Hematopoietic multipotent progenitor cell treated with erythropoietin and hydrocortisone succinate and interleukin-3 and kit ligand, for 4 days (in vitro differentiated cells): ENCODE measurements around the gene BCL2L1.
"Not testable (repeated sequence)": the region's sequence is repeated elsewhere in the genome, so short reads cannot be mapped to it uniquely, and the experiment has no call there.

Experiments
- DNase-seq: peaks from one replicate; pipeline ENCODE4 v3.0.0-alpha.2; 2015

The BCL2L1 gene

GRCh38 chr20:31642837-31643236 lies 79.8 kb downstream of the BCL2L1 start:
- DNase-seq, result no peak

GRCh38 chr20:31641391-31641790 lies 81.3 kb downstream of the BCL2L1 start:
- no peak for DNase-seq

DNA sequence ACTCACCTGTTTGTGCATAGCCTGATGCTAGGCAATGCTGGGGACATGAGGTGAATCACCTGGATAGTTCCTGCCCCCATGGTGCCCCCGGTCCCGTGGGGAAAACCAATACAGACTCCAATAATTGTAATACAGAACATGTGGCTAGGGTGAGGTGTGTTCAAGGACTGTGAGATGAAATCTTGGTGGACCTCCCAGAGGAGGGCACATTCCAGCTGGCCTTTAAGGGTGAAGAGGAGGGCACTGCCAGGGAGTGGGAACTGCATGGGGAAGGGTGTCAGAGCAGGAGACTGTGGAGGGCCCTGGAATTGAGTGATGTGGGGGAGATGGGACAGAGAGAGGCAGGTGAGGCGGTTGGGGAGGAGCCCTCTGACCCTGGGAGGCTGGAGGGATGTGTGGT lies 82.4 kb downstream of the BCL2L1 start:
- no peak for DNase-seq

- DNase-seq, result no peak
Observed at GRCh38 chr20:31638816-31639215, 83.9 kb downstream of the BCL2L1 start.

DNA sequence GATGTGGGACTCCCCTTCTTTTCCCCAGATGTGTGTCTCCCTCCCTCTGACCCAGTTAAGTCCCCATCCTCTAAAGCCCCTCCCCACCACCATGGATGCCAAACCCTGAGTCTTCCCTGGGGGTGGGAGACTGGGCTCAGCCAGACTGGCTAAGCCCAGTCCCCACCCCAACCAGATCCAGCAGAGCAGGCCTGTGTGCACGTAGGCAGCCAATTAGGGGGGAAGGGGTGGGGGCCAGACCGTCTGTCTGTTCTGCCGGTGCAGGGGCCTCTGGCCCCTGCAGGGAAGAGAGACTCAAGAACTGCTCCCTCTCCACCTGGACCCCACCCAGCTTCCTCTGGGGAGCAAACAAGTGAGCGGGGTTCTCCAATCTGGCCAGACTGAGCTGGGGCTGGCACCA lies 84.4 kb downstream of the BCL2L1 start:
- no peak for DNase-seq

- no peak for DNase-seq
Observed at GRCh38 chr20:31637660-31638059, 85.0 kb downstream of the BCL2L1 start, which contains the start of gene COX4I2. Gene COX4I2, plus strand, starts transcription at chr20:31637912. Its CDS starts 1,106 bp downstream, at chr20:31639018.

- DNase-seq, result no peak
Observed at GRCh38 chr20:31633339-31633914, 89.2 kb downstream of the BCL2L1 start.

DNA sequence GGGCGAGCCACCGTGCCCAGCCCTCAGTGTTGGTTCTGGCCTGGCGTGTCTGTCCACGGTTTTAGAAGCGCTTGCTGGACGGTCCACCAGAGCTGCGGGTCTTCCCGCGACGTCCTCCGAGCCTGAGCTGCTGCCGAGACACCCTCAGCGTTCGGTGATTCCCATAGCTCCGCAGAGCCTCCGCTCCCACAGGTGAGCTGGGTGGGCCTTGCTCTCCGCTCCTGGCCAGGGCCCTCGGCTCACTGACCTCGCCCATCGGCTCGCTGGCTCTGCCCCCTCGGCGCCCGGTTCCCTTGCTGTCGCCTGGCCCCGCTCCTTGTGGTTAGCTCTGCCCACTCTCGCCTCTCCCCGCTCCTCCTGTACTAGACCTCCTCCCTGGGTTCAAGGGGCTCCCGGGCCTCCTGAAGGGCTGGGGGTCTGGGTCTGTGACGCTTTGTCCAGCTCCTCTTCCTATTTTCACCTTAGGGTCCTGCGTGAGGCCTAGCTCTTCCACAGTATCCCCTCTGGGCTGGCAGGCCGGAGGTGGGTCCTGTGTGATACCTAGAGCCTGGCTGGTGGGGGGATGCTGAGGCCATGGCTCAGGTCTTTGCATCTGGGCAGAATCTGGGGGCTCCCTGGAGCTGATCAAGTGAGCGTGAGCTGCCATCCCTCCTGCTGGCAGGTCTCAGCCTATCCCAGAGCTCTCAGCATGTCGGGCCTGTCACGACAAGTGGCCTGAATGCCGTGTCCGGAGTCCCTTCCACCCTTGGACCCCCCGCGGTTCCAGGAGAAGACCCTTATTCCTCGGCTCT lies 89.9 kb downstream of the BCL2L1 start:
- no peak for DNase-seq

DNA sequence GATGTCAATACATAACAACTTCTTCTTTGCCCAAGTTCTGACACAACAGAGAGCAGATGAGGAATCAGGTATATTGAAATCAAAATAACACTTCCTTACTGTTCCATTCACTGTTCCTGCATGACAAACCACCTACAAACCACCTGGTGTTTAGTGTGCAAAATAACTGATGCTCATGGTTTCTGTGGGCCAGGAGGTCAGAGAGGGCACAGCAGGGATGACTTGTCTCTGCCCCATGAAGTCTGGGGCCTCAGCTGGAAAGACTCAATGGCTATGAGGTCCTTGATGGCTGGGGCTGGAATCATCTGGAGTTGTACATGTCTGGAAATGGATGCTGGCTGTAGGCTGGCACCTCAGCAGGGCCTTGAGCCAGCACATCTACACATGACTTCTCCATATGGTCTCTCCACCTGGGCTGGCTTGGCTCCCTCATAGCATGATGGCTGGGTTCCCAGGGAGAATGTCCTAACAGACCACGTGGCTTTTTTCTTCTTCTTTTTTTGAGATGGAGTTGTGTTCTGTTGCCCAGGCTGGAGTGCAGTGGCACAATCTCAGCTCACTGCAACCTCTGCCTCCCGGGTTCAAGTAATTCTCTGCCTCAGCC lies 92.4 kb downstream of the BCL2L1 start:
- DNase-seq, result no peak

- DNase-seq, result not testable (repeated sequence)
Observed at GRCh38 chr20:31628057-31628456, 94.6 kb downstream of the BCL2L1 start.

DNA sequence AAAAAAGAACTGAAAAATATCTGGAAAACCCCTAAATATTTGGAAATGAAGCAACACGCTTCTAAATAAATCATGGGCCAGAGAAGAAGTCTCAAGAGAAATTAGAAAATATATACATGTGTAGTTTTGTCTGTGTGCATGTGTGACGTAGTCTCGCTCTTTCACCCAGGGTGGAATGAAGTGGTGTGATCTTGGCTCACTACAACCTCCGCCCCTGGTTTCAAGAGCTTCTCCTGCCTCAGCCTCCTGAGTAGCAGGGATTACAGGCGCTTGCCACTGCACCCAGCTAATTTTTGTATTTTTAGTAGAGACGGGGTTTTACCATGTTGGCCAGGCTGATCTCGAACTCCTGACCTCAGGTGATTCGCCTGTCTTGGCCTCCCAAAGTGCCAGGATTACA lies 96.1 kb downstream of the BCL2L1 start:
- not testable (repeated sequence) for DNase-seq

- DNase-seq, result not testable (repeated sequence)
Observed at GRCh38 chr20:31623123-31623505, 99.6 kb downstream of the BCL2L1 start.

DNA sequence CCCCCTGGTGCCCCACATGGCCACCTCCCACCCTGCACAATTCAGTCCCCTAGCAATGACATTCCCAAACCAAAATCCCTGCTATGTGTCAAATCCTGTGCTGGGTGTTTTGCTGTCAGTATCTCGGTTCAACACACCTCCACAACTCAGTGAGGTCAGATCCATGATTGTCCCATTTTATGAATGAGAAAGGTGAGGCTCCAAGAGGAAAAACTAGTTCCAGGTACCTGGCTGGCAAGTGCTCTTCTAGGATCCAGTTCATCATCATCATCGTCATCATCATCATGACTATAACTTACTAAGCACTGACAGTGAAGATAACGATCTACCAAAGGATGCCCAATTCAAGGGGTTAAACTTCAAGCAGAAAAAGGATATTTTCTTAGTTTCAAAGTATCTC lies 102.4 kb downstream of the BCL2L1 start:
- no peak for DNase-seq

DNA sequence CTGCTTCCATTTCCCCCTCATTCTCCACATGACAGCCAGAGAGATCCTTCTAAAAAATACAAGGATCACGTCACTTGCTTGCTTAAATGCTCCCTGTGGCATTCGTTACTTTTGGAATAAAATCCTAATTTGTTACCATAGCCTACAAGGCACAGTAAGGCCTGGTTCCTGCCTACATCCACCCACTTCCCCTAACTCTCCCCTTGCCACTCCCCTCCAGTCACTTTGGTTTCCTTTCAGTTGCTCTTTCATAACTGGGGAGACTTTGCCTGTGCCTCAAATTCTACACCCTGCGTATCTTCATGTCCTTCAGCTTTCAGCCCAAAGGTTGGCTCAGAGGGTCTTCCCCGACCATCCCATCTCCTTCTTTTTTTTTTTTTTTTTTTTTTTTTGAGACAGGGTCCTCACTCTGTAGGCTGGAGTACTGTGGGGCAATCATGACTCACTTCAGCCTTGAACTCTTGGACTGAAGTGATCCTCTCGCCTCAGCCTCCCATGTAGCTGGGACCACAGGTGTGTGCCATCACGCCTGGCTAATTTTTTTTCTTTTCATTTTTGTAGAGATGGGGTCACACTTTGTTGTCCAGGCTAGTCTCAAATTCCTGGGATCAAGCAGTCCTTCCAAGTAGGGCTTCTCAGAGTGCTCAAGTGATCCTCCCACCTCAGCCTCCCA lies 105.1 kb downstream of the BCL2L1 start:
- DNase-seq, result peak; percentile 86

DNA sequence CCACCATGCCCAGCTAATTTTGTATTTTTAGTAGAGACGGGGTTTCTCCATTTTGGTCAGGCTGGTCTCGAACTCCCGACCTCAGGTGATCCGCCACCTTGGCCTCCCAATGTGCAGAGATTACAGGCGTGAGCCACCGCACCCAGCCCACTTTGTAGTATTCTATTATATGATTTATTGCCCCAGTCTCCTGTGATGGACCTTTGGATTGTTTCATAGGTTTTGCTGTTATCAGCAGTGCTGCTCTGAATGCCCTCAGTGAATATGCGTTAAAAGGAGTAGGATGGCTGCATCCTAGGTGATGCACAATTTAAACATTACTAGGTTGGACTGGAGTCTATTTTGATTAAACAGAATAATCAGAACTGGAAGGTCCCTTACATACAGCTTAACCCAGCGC lies 107.3 kb downstream of the BCL2L1 start:
- DNase-seq, result no peak
